OCI-LY7 (cell line): ENCODE measurements around the gene OXSR1. TPM values are rescaled to one million over a fixed set of nuclear protein-coding genes. Genes with fewer than 3 reads are reported as not detected.

ENCODE experiments used
- BruUV-seq: library from RNA; stranded (reverse); fragments of 400-500 nt; replicated peaks from 2 replicates; lab custom pipeline; 2021; lab: Mats Ljungman, UMichigan
- CTCF ChIA-PET: fragments of 300-600 bp; sonication (Branson Sonifier 250); formaldehyde crosslinking; loops from one replicate; lab custom pipeline; 2022; ENCODE audit warnings: antibody characterized with exemption; ENCODE audit not compliant: unreplicated experiment; lab: Charles Lee
- POLR2A ChIA-PET: fragments of 300-600 bp; sonication (Branson Sonifier 250); formaldehyde crosslinking; loops from one replicate; lab custom pipeline; 2022; ENCODE audit warnings: antibody characterized with exemption; lab: Charles Lee
- DNase-seq: peaks from one replicate; pipeline ENCODE4 v3.0.0-alpha.2; 2015; ENCODE audit warnings: low spot score
- H2AFZ ChIP-seq: fragments of 200-600 bp; sonication (generic), shearing (Covaris generic); 2 replicates; pipeline ENCODE4 v1.6.1; 2014; ENCODE audit warnings: mild to moderate bottlenecking, antibody characterized with exemption, low read length, moderate library complexity
- H3K27ac ChIP-seq: fragments of 200-600 bp; sonication (generic); 2 replicates; pipeline ENCODE4 v1.5.1; 2014; ENCODE audit warnings: mixed run types, low read depth, mild to moderate bottlenecking, moderate library complexity, low read length, inconsistent platforms; ENCODE audit not compliant: poor library complexity, severe bottlenecking
- H3K36me3 ChIP-seq: fragments of 200-600 bp; sonication (generic); 2 replicates; pipeline ENCODE4 v1.6.1; 2014; ENCODE audit warnings: mild to moderate bottlenecking, antibody characterized with exemption, low read length, moderate library complexity, mixed read lengths; ENCODE audit not compliant: insufficient read depth
- H3K4me1 ChIP-seq: fragments of 200-600 bp; sonication (generic); 2 replicates; pipeline ENCODE4 v1.5.1; 2014; ENCODE audit warnings: mild to moderate bottlenecking, low read length; ENCODE audit not compliant: insufficient read depth, poor library complexity, severe bottlenecking
- H3K4me2 ChIP-seq: fragments of 200-600 bp; sonication (generic); 2 replicates; pipeline ENCODE4 v1.6.1; 2014; ENCODE audit warnings: mild to moderate bottlenecking, low read length
- H3K4me3 ChIP-seq: fragments of 200-600 bp; sonication (generic); 2 replicates; pipeline ENCODE4 v1.5.1; 2014; ENCODE audit warnings: mild to moderate bottlenecking, low read depth, low read length; ENCODE audit not compliant: poor library complexity, severe bottlenecking
- H3K79me2 ChIP-seq: fragments of 200-600 bp; sonication (generic); 2 replicates; pipeline ENCODE4 v1.6.1; 2016; ENCODE audit warnings: low read depth, mild to moderate bottlenecking, low read length, moderate library complexity, mixed read lengths; ENCODE audit not compliant: insufficient read depth
- H3K9me2 ChIP-seq: fragments of 200-600 bp; sonication (generic); 2 replicates; pipeline ENCODE4 v1.6.1; 2016; ENCODE audit warnings: mild to moderate bottlenecking, low read length, mixed read lengths; ENCODE audit not compliant: insufficient read depth
- H3K9me3 ChIP-seq: fragments of 200-600 bp; sonication (generic); 2 replicates; pipeline ENCODE4 v1.6.1; 2014; ENCODE audit warnings: mild to moderate bottlenecking, mixed run types, low read length, mixed read lengths
- H4K20me1 ChIP-seq: fragments of 200-600 bp; sonication (generic); 2 replicates; pipeline ENCODE4 v1.6.1; 2014; ENCODE audit warnings: mild to moderate bottlenecking, antibody characterized with exemption, low read length, moderate library complexity, mixed read lengths; ENCODE audit not compliant: insufficient read depth
- CTCF ChIP-seq: fragments of 200-600 bp; sonication (generic); conservative IDR thresholded peaks from 2 replicates; pipeline ENCODE4 v1.5.1; 2014; ENCODE audit warnings: mild to moderate bottlenecking, antibody characterized with exemption, low read length, moderate library complexity, mixed read lengths
- EZH2phosphoT487 ChIP-seq: fragments of 200-600 bp; sonication (generic); IDR thresholded peaks from 2 replicates; pipeline ENCODE4 v1.6.1; 2018; ENCODE audit warnings: low read depth, borderline replicate concordance, mild to moderate bottlenecking, mixed run types, antibody characterized with exemption, low read length, moderate library complexity, mixed read lengths
- intact Hi-C: fragments of 100-400 bp; cut with micrococcal nuclease; formaldehyde crosslinking; loops from one replicate; pipeline ENCODE4 v1.10.0; 2022; ENCODE audit not compliant: unreplicated experiment
- total RNA-seq, 2 experiments: library from RNA; depleted of rRNA in 1 of 2; stranded (reverse); fragments of >200 nt in 1 of 2; shearing (Covaris generic) in 1 of 2; gene quantifications; 2 replicates each; pipeline ENCODE4 v1.2.3, GENCODE V29; 2014 to 2022

The OXSR1 gene
- total RNA-seq, 2 experiments from 2014 or later, result 21.4 to 43.7 TPM

GRCh38 chr3:38210141-38210757 is 44.9 kb downstream of the OXSR1 start:
- peaks cover 34% of the 10 kb centered on the region for H3K36me3 ChIP-seq
- CTCF ChIA-PET, result no interaction called here
- BruUV-seq, result no TSS peak
- POLR2A ChIA-PET, result interaction anchor here (0.9 to 1.0 kb wide), 2 partner anchors 11 to 13 kb away, joined by 3 to 4 read pairs; no protein-coding TSS in a partner anchor
- TF ChIP-seq CTCF (no peak), EZH2phosphoT487 (no peak)
- H3K9me2 ChIP-seq, result no peaks in the 10 kb centered on the region
- no peak overlapping the region for H3K4me3 ChIP-seq
- peaks cover 34% of the 10 kb centered on the region; the same call in 1 of the 2 replicates for H3K79me2 ChIP-seq
- peaks cover 5% of the 10 kb centered on the region; the same call in 1 of the 2 replicates for H4K20me1 ChIP-seq
- DNase-seq, result no peak
- no peaks in the 10 kb centered on the region for H3K4me1 ChIP-seq
- H3K4me2 ChIP-seq, result no peak overlapping the region
- H3K27ac ChIP-seq, result no peak overlapping the region
- intact Hi-C loops, result no loop called here
- H2AFZ ChIP-seq, result no peak overlapping the region
- no peaks in the 10 kb centered on the region for H3K9me3 ChIP-seq

- H3K4me3 ChIP-seq, result no peak overlapping the region
- H3K9me2 ChIP-seq, result no peaks in the 10 kb centered on the region
- H3K79me2 ChIP-seq, result peaks cover 33% of the 10 kb centered on the region; the same call in 1 of the 2 replicates
- DNase-seq, result no peak
- CTCF ChIA-PET, result no interaction called here
- H3K4me1 ChIP-seq, result no peaks in the 10 kb centered on the region
- no peak overlapping the region for H3K4me2 ChIP-seq
- peaks cover 43% of the 10 kb centered on the region for H3K36me3 ChIP-seq
- TF ChIP-seq EZH2phosphoT487 (no peak), CTCF (no peak)
- POLR2A ChIA-PET, result interaction anchor here (1.1 kb wide), 1 partner anchor 18 kb away, joined by 4 read pairs; no protein-coding TSS in a partner anchor
- H3K9me3 ChIP-seq, result no peaks in the 10 kb centered on the region
- intact Hi-C loops, result no loop called here
- H3K27ac ChIP-seq, result no peak overlapping the region
- BruUV-seq, result no TSS peak
- H4K20me1 ChIP-seq, result peaks cover 5% of the 10 kb centered on the region; the same call in 1 of the 2 replicates
- no peak overlapping the region for H2AFZ ChIP-seq
These were observed 46.8 kb downstream of the OXSR1 start for GRCh38 chr3:38212141-38212540.

GRCh38 chr3:38214560-38214959 is 49.2 kb downstream of the OXSR1 start:
- Histone ChIP-seq H3K4me2 (no peak overlapping the region), H3K79me2 (peaks cover 31% of the 10 kb centered on the region; the same call in 1 of the 2 replicates), H3K9me2 (no peaks in the 10 kb centered on the region), H3K36me3 (peaks cover 41% of the 10 kb centered on the region), H3K9me3 (no peaks in the 10 kb centered on the region), H3K4me1 (no peaks in the 10 kb centered on the region), H3K27ac (no peak overlapping the region), H2AFZ (no peak overlapping the region), H3K4me3 (no peak overlapping the region), H4K20me1 (peaks cover 5% of the 10 kb centered on the region; the same call in 1 of the 2 replicates)
- intact Hi-C loops, result no loop called here
- no TSS peak for BruUV-seq
- TF ChIP-seq EZH2phosphoT487, result no peak
- TF ChIP-seq CTCF, result no peak
- CTCF ChIA-PET, result no interaction called here
- DNase-seq, result no peak
- POLR2A ChIA-PET, result interaction anchor here (0.6 kb wide), 1 partner anchor 14 kb away, joined by 3 read pairs; no protein-coding TSS in a partner anchor
